ENCODE data around the gene TBCK. TPM values are rescaled to one million over a fixed set of nuclear protein-coding genes. Genes with fewer than 3 reads are reported as not detected.

The TBCK gene
- total RNA-seq, 1 donor from 2014 or later, result 28.2 TPM

- no peak for TF ChIP-seq CTCF (IDR thresholded peaks at IDR 0.05)
- no peaks in the 10 kb centered on the region for H3K27me3 Mint-ChIP-seq (ENCODE audit: low read depth)
- no peak overlapping the region for H3K27ac Mint-ChIP-seq (ENCODE audit: unreplicated experiment)
- DNase-seq (ENCODE audit: low spot score), result no peak
- H3K4me1 Mint-ChIP-seq (ENCODE audit: low read depth), result peaks cover 13% of the 10 kb centered on the region
- H3K9me3 Mint-ChIP-seq (ENCODE audit: low read depth), result no peaks in the 10 kb centered on the region
- H3K4me3 Mint-ChIP-seq (ENCODE audit: unreplicated experiment), result no peak overlapping the region
- peaks cover 7% of the 10 kb centered on the region for H3K36me3 Mint-ChIP-seq (ENCODE audit: low read depth)
Measured at GRCh38 chr4:106051514-106051913, 264.5 kb downstream of the TBCK start.

- no peaks in the 10 kb centered on the region for H3K9me3 Mint-ChIP-seq (ENCODE audit: low read depth)
Measured at GRCh38 chr4:106049490-106049889, 266.5 kb downstream of the TBCK start.

DNA sequence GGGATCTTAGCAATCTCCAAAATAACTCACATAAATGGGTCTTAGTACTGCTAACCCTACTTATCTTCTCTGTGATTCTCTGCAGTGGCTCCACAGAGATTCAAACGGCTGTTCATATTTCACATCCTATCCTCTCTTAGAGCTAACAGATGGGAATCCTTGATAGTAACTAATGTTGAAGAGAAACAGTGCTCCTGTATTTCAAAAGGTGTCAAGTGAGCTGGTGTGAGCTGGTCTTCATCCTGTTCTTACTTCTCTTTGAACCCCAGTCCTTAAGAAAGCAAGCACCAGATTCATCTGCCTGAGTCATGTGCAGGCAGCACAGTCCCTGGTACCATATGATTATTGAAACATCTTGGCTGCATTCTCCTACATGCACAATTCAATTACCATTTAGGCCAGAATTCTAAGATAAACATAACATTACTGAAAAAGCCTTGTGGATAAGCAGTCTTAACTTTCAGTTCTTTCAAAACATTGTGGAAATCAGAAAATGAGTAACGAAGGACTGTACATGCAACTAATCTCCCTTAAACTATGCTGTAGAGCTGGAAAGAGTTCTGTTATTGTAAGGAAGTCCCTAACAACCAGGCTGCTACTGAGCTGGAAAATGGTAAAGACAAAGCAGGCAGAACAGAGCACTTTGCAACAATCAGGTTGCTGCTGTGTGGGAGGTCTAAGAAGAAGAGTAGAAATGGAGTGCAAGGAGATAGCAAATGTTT is 267.6 kb downstream of the TBCK start:
- Mint-ChIP-seq H3K4me1 (ENCODE audit: low read depth) (peaks cover 13% of the 10 kb centered on the region), H3K27me3 (ENCODE audit: low read depth) (no peaks in the 10 kb centered on the region), H3K36me3 (ENCODE audit: low read depth) (peaks cover 16% of the 10 kb centered on the region), H3K9me3 (ENCODE audit: low read depth) (no peaks in the 10 kb centered on the region), H3K27ac (ENCODE audit: unreplicated experiment) (peak overlapping the region; percentile 50), H3K4me3 (ENCODE audit: unreplicated experiment) (no peak overlapping the region)
- DNase-seq (ENCODE audit: low spot score), result no peak
- no peak for TF ChIP-seq CTCF (IDR thresholded peaks at IDR 0.05)

More at GRCh38 chr4:106049490-106049889, 266.5 kb downstream of the TBCK start:
- H3K27me3 Mint-ChIP-seq (ENCODE audit: low read depth), result no peaks in the 10 kb centered on the region
- peaks cover 13% of the 10 kb centered on the region for H3K4me1 Mint-ChIP-seq (ENCODE audit: low read depth)
- no peak overlapping the region for H3K4me3 Mint-ChIP-seq (ENCODE audit: unreplicated experiment)
- DNase-seq (ENCODE audit: low spot score), result no peak
- H3K27ac Mint-ChIP-seq (ENCODE audit: unreplicated experiment), result no peak overlapping the region
- no peak for TF ChIP-seq CTCF (IDR thresholded peaks at IDR 0.05)
- peaks cover 16% of the 10 kb centered on the region for H3K36me3 Mint-ChIP-seq (ENCODE audit: low read depth)

- Mint-ChIP-seq H3K4me3 (ENCODE audit: unreplicated experiment) (no peak overlapping the region), H3K27me3 (ENCODE audit: low read depth) (no peaks in the 10 kb centered on the region), H3K9me3 (ENCODE audit: low read depth) (no peaks in the 10 kb centered on the region), H3K36me3 (ENCODE audit: low read depth) (peaks cover 16% of the 10 kb centered on the region), H3K27ac (ENCODE audit: unreplicated experiment) (no peak overlapping the region), H3K4me1 (ENCODE audit: low read depth) (peaks cover 19% of the 10 kb centered on the region)
- TF ChIP-seq CTCF (IDR thresholded peaks at IDR 0.05), result no peak
- no peak for DNase-seq (ENCODE audit: low spot score)
Measured at GRCh38 chr4:106046083-106046482, 269.9 kb downstream of the TBCK start.

- no peak overlapping the region for H3K27ac Mint-ChIP-seq (ENCODE audit: unreplicated experiment)
- no peak for DNase-seq (ENCODE audit: low spot score)
- H3K9me3 Mint-ChIP-seq (ENCODE audit: low read depth), result no peaks in the 10 kb centered on the region
- TF ChIP-seq CTCF (IDR thresholded peaks at IDR 0.05), result no peak
- H3K4me1 Mint-ChIP-seq (ENCODE audit: low read depth), result peaks cover 10% of the 10 kb centered on the region
- no peak overlapping the region for H3K4me3 Mint-ChIP-seq (ENCODE audit: unreplicated experiment)
- peaks cover 3% of the 10 kb centered on the region for H3K27me3 Mint-ChIP-seq (ENCODE audit: low read depth)
- H3K36me3 Mint-ChIP-seq (ENCODE audit: low read depth), result peaks cover 9% of the 10 kb centered on the region
Measured at GRCh38 chr4:106041294-106042002, 274.6 kb downstream of the TBCK start.

Data from chondrocyte (in vitro differentiated cells).